Measurements from ENCODE around the gene MAL. TPM values are rescaled to one million over a fixed set of nuclear protein-coding genes. Genes with fewer than 3 reads are reported as not detected.

Gene MAL
- total RNA-seq, 4 donors from 2014 or later = 469 to 1,903 (median 516) TPM

- no peak for TF ChIP-seq POLR2A (IDR thresholded peaks at IDR 0.05)
- TF ChIP-seq, protein P1, sequence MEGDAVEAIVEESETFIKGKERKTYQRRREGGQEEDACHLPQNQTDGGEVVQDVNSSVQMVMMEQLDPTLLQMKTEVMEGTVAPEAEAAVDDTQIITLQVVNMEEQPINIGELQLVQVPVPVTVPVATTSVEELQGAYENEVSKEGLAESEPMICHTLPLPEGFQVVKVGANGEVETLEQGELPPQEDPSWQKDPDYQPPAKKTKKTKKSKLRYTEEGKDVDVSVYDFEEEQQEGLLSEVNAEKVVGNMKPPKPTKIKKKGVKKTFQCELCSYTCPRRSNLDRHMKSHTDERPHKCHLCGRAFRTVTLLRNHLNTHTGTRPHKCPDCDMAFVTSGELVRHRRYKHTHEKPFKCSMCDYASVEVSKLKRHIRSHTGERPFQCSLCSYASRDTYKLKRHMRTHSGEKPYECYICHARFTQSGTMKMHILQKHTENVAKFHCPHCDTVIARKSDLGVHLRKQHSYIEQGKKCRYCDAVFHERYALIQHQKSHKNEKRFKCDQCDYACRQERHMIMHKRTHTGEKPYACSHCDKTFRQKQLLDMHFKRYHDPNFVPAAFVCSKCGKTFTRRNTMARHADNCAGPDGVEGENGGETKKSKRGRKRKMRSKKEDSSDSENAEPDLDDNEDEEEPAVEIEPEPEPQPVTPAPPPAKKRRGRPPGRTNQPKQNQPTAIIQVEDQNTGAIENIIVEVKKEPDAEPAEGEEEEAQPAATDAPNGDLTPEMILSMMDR (IDR thresholded peaks at IDR 0.05) = no peak
These were observed 32.1 kb upstream of the MAL start for GRCh38 chr2:94993176-94994062.

GRCh38 chr2:94994063-94994913, 31.2 kb upstream of the MAL start:
- Histone ChIP-seq H3K9me3 (no peaks in the 10 kb centered on the region), H3K36me3 (no peaks in the 10 kb centered on the region), H3K4me3 (no peak overlapping the region), H3K4me1 (peaks cover 0 to 16% (median 0%) of the 10 kb centered on the region in 3 donors), H3K27me3 (peaks cover 0 to 49% (median 0%) of the 10 kb centered on the region in 4 donors), H3K27ac (no peak overlapping the region)
- 70 to 77% methylated on average over 12 to 14 of the region's 16 CpGs for WGBS, 2 donors
- TF ChIP-seq, protein P1 (IDR thresholded peaks at IDR 0.05) = no peak
- TF ChIP-seq POLR2A (IDR thresholded peaks at IDR 0.05) = no peak
- intact Hi-C loops (cut with DNase I) = no loop called here
- DNase-seq = no peak

More at GRCh38 chr2:94993176-94994062, 32.1 kb upstream of the MAL start:
- no peak for DNase-seq
- H3K4me3 ChIP-seq = no peak overlapping the region
- H3K9me3 ChIP-seq = no peaks in the 10 kb centered on the region
- H3K4me1 ChIP-seq = peaks cover 0 to 12% (median 0%) of the 10 kb centered on the region in 3 donors
- H3K27me3 ChIP-seq = peaks cover 0 to 44% (median 0%) of the 10 kb centered on the region in 4 donors
- no peak overlapping the region for H3K27ac ChIP-seq
- intact Hi-C loops (cut with DNase I) = no loop called here
- H3K36me3 ChIP-seq = no peaks in the 10 kb centered on the region
- 80 to 84% methylated on average over 23 to 24 of the region's 31 CpGs for whole genome bisulfite sequencing, 2 donors

GRCh38 chr2:94994914-94995552, 30.5 kb upstream of the MAL start:
- Histone ChIP-seq H3K4me3 (no peak overlapping the region), H3K27me3 (peaks cover 0 to 57% (median 0%) of the 10 kb centered on the region in 4 donors), H3K4me1 (peaks cover 0 to 16% (median 0%) of the 10 kb centered on the region in 3 donors), H3K9me3 (no peaks in the 10 kb centered on the region), H3K36me3 (no peaks in the 10 kb centered on the region), H3K27ac (no peak overlapping the region)
- intact Hi-C loops (cut with DNase I) = no loop called here
- WGBS, 2 donors = 80% methylated on average over 1 of the region's 3 CpGs; no CpG with 5 or more reads in 1 of the 2 donors
- no peak for DNase-seq
- TF ChIP-seq, protein P1 (IDR thresholded peaks at IDR 0.05) = no peak
- no peak for TF ChIP-seq POLR2A (IDR thresholded peaks at IDR 0.05)

DNA sequence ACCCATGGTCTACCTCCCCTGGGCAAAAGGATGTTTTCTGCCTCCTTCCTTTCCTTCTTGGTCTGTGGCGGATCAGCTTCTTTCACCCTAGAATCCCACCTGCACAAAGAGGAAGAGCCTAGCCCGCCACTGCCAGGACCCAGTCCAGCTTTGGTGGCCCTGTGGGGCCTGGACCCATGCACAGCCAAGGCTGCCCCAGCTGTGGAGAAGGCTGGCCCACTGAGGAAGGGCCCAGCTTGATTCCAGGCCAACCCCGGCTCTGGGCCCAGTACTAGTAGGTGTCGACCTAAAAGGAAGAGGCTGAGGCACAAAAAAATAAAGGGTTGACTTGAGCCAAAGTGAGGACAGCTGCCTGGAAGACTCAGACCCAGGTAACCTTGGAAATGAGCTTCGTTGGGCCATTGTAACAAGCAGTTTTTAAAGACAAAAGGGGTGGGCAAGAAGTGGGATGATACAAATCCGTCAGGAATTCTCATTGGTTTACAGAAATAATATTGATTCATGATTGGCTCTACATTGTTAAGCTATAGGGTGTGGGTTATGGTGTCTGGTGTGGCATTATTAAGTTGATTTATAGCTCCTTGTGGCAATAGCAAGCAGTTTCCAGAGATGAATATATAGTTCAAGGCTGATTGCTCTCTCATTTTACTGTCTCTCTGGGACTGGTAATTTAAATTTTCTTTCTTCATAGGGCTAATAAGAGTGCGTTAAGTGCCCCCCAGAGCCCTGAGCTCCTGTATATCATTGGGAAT, 29.8 kb upstream of the MAL start:
- peaks cover 0 to 58% (median 0%) of the 10 kb centered on the region in 4 donors for H3K27me3 ChIP-seq
- no peak for DNase-seq
- 58 to 68% methylated on average over 3 to 4 of the region's 7 CpGs for WGBS, 2 donors
- H3K9me3 ChIP-seq = no peaks in the 10 kb centered on the region
- H3K4me1 ChIP-seq = peaks cover 0 to 16% (median 0%) of the 10 kb centered on the region in 3 donors
- H3K36me3 ChIP-seq = no peaks in the 10 kb centered on the region
- intact Hi-C loops (cut with DNase I) = no loop called here
- H3K27ac ChIP-seq = no peak overlapping the region
- TF ChIP-seq, protein P1 (IDR thresholded peaks at IDR 0.05) = no peak
- TF ChIP-seq POLR2A (IDR thresholded peaks at IDR 0.05) = no peak
- no peak overlapping the region for H3K4me3 ChIP-seq

Measured in esophagus squamous epithelium (tissue), 5 donors.